ENCODE data around the gene SNX8. TPM values are rescaled to one million over a fixed set of nuclear protein-coding genes. Genes with fewer than 3 reads are reported as not detected.

Gene SNX8
- total and polyA plus RNA-seq, 2 of the 8 experiments (the other 6 are each of a cell fraction or from before 2014, with no cell fraction given) = 46.2 to 70.8 TPM

- H3K23me2 ChIP-seq (ENCODE audit: low read depth, low read length) = no peaks in the 10 kb centered on the region
- H3K27ac ChIP-seq (ENCODE audit: low read depth, low read length) = no peak overlapping the region
- H3K56ac ChIP-seq (replicated peaks; ENCODE audit: insufficient read length, low read depth, low read length) = no peak overlapping the region
- peaks cover 0 to 8% of the 10 kb centered on the region in 2 experiments for H4K20me1 ChIP-seq (replicated peaks in 1 of 2; ENCODE audit: control insufficient read depth in 1 of 2, insufficient read depth in 2 of 2, low read length in 2 of 2)
- no peak overlapping the region for H2BK5ac ChIP-seq (ENCODE audit: low read depth, low read length)
- WGBS, 2 experiments (ENCODE audit: extremely low coverage in 1 of 2, insufficient coverage in 1 of 2, insufficient read length in 1 of 2, insufficient replicate concordance in 2 of 2, low coverage in 1 of 2, low lambda C conversion rate in 2 of 2, missing lambda C conversion rate in 1 of 2) = 87% methylated on average over 10 of the region's 10 CpGs; no CpG with 5 or more reads in 1 of the 2 experiments
- peaks cover 0 to 5% (median 2%) of the 10 kb centered on the region in 4 experiments; a peak in 3 of 7 replicates for H3K4me1 ChIP-seq (replicated peaks in 1 of 4; ENCODE audit: control insufficient read depth in 3 of 4, insufficient read depth in 4 of 4, low read length in 3 of 4)
- H3K18ac ChIP-seq (ENCODE audit: extremely low read depth, low read length) = no peak overlapping the region
- no peak overlapping the region for H2BK12ac ChIP-seq (ENCODE audit: low read depth, low read length)
- H4K5ac ChIP-seq (ENCODE audit: insufficient read length, low read depth, low read length) = no peak overlapping the region
- no peaks in the 10 kb centered on the region for H3K79me2 ChIP-seq (ENCODE audit: control insufficient read depth in 1 of 2, insufficient read depth in 2 of 2, low read length in 2 of 2)
- no peak overlapping the region for H4K8ac ChIP-seq (ENCODE audit: extremely low read depth, insufficient read depth, low read length)
- no peak overlapping the region for H3K4me2 ChIP-seq (ENCODE audit: insufficient read depth in 1 of 2, low read depth in 2 of 2, low read length in 2 of 2)
- H3K4ac ChIP-seq (replicated peaks; ENCODE audit: insufficient read length, low read depth, low read length) = no peak overlapping the region
- no peak overlapping the region for H2BK20ac ChIP-seq (ENCODE audit: low read length)
- H3K4me3 ChIP-seq (ENCODE audit: extremely low read depth in 1 of 4, insufficient read depth in 2 of 4, low read depth in 3 of 4, low read length in 4 of 4) = no peak overlapping the region
- ChIA-PET CTCF (ENCODE audit: partially characterized antibody) (interaction anchor here (0.5 to 1.6 kb wide), 3 partner anchors 53 to 97 kb away, joined by 3 to 5 read pairs (median 3); no protein-coding TSS in a partner anchor), POLR2A (ENCODE audit: partially characterized antibody) (interaction anchor here (0.7 to 1.7 kb wide), 6 partner anchors 10 to 121 kb away, joined by 3 to 12 read pairs (median 4); partner anchors contain the start of genes MRM2 and NUDT1)
- TF ChIP-seq RBBP5 (IDR thresholded peaks at IDR 0.05; ENCODE audit: borderline replicate concordance, low read depth, low read length) (no peak), RAD21 (IDR thresholded peaks at IDR 0.05 in 1 of 2, conservative IDR thresholded peaks at IDR 0.05 in 1 of 2; ENCODE audit: low read depth in 2 of 2, low read length in 2 of 2) (no peak), EZH2 (IDR thresholded peaks at IDR 0.05; ENCODE audit: low read depth, low read length, severe bottlenecking) (no peak), CEBPB (IDR thresholded peaks at IDR 0.05; ENCODE audit: low read depth, low read length) (no peak), SIRT6 (IDR thresholded peaks at IDR 0.05; ENCODE audit: low read length) (no peak), ATF3 (IDR thresholded peaks at IDR 0.05; ENCODE audit: insufficient read depth, low read depth, low read length) (no peak), SUZ12 (IDR thresholded peaks at IDR 0.05; ENCODE audit: low read length) (no peak), CHD2 (IDR thresholded peaks at IDR 0.05; ENCODE audit: low read length) (no peak)
- no peak overlapping the region for H4K91ac ChIP-seq (replicated peaks; ENCODE audit: insufficient read length, low read length)
- FAIRE-seq (no peak), DNase-seq (ENCODE audit: low read depth in 1 of 2, low spot score in 2 of 2) (no peak)
- H3K9ac ChIP-seq (replicated peaks in 1 of 4; ENCODE audit: extremely low read depth in 1 of 4, low read depth in 3 of 4, low read length in 3 of 4) = no peak overlapping the region
- H3K9me3 ChIP-seq (ENCODE audit: insufficient read depth in 2 of 2, low read depth in 1 of 2, low read length in 1 of 2) = no peaks in the 10 kb centered on the region
- no peak overlapping the region for H2BK15ac ChIP-seq (ENCODE audit: low read length)
- H2AFZ ChIP-seq (ENCODE audit: low read length) = no peak overlapping the region
- H2AK5ac ChIP-seq (ENCODE audit: low read depth, low read length) = no peak overlapping the region
- no peaks in the 10 kb centered on the region for H3K27me3 ChIP-seq (replicated peaks in 1 of 4; ENCODE audit: control insufficient read depth in 3 of 4, extremely low read depth in 1 of 4, insufficient read depth in 3 of 4, low read length in 3 of 4)
- H3K36me3 ChIP-seq (ENCODE audit: control insufficient read depth in 2 of 4, insufficient read depth in 4 of 4, low read length in 3 of 4) = peaks cover 0 to 4% (median 0%) of the 10 kb centered on the region in 4 experiments; a peak in 4 of 8 replicates
- no peak overlapping the region for H3K14ac ChIP-seq (ENCODE audit: insufficient read length)
- no peak overlapping the region for H3K23ac ChIP-seq (ENCODE audit: insufficient read length)
- no peak overlapping the region for H2BK120ac ChIP-seq (replicated peaks; ENCODE audit: low read depth, low read length)
- H3K79me1 ChIP-seq (ENCODE audit: low read depth, low read length) = no peaks in the 10 kb centered on the region
Measured at GRCh38 chr7:2251381-2251780, 62.9 kb downstream of the SNX8 start.
